A375 (cell line): ENCODE results near the gene ADGRG1. TPM values are rescaled to one million over a fixed set of nuclear protein-coding genes. Genes with fewer than 3 reads are reported as not detected.

Experiments used
- total RNA-seq: library from RNA; depleted of rRNA; stranded (reverse); fragments of >200 nt; shearing (Covaris generic); gene quantifications from 2 replicates; pipeline ENCODE4 v1.2.3, GENCODE V29; 2014; rRNA removed

ADGRG1 gene
- 62.5 and 73.4 TPM in 2 replicates for total RNA-seq

DNA sequence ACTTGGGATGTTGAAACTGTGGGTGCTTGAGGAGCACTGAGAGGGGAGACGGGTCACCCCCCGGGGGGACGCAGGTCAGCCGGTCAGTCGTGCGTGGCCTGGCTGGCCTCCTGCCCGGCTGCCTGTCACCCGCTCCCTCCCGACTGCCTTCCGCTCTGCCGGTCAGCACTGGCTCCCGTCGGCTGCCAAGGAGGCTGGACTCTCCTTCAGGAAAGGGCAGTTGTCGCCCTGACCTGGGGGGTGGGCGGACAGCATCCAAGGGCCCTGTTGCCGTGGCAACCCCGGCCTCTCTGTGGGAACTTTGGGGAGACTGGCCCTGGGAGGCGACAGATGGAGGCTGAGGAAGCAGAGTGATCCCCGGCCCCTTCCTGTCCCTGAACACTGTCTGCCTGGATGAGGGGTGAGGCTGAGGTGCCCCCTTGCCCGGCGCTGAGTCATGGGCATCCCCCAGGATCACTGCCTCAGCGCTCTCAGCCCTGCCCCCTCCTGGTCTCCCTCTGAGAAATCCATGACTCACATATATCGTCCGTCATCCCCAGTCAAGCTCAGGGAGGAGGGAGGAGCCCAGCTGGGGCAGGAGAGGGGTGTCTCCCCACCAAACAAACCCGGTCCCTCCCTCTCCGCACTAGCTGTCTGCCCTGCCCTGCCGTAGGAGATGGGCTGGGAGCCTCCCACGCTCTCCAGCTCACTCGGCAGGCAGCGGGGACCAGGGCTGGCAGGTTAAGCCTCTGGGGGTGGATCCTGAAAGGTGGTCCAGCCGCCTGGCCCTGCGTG, at the start of gene ADGRG1:
Gene ADGRG1 (plus strand): TSS at position 623 of the 774 bp plus-strand sequence. CDS start 21,658 bp downstream, outside the sequence.

DNA sequence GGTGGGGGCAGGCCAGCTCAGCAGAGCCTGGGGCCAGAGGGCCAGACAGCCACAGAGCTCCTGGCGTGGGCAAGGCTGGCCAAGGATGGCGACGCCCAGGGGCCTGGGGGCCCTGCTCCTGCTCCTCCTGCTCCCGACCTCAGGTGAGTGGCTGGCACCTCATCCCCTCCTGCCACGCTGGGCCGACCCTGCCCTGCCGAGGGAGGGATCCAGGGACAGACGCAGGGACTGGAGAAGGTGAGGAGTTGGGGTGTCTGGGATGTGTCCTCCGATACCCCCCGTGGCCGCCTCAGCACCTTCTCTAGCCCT, 39.8 kb downstream of the ADGRG1 start, which contains the start of gene ADGRG3:
Gene ADGRG3 (plus strand): TSS at position 44 of the 309 bp plus-strand sequence. CDS start 42 bp downstream, at position 86.

DNA sequence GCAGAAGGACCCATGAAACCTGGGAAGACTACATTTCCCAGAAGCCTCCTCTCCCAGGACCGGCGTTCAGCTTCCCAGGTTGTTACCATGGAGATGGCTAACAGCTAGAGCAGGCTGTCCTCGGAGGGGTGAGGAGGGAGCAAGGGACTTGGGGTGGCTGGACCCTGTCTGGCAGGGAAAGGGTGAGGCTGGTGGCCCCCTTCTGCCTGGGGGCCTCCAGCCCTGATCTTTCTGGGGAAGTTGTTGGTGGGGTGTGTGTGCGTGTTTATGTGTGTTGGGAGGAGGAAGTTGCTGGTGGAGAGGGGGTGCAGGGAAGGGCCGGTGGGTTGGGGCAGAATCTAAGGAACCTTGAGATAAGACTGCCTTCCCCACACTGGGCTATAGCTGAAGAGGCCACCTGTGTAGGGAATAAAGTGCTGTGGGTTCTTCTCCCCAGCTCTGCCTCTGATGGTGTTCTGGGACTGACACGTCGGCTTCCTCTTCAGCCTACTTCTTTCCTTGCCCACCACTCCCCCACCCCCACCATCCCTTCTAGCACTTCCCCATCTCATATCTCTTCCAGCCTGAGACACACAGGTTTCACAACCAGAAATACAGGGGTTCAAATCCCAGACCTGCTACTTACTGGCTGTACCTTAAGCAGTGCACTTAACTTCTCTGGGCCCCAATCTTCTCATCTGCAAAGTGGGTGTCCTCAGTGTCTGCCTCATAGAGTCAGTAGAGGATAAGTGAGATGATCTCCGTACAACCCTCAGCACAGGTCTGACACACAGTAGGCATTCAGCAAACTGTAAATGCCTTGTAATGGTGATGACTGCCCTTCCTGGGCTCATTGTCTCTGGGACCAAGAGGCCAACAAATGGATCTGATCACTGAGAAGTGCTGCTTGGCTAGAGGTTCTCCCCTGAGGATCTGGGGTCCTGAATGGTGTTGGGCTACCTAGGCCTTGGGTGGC, 66.6 kb downstream of the ADGRG1 start, which contains the start of gene DRC7:
Gene DRC7 (plus strand): TSS at position 82 of the 955 bp plus-strand sequence. CDS start 3,144 bp downstream, outside the sequence.

Other genes with a start within 250 kb of the ADGRG1 start
- not detected in 2 replicates for gene CCL17, start 223.9 kb upstream of the ADGRG1 start, total RNA-seq
- gene CIAPIN1, start 181.2 kb upstream of the ADGRG1 start, total RNA-seq = 84.8 and 86.7 TPM in 2 replicates
- gene COQ9, start 181.2 kb upstream of the ADGRG1 start, total RNA-seq = 70.1 and 71.0 TPM in 2 replicates
- gene POLR2C, start 166.0 kb upstream of the ADGRG1 start, total RNA-seq = 167 and 186 TPM in 2 replicates
- 18.3 and 22.3 TPM in 2 replicates for gene DOK4, start 142.1 kb upstream of the ADGRG1 start, total RNA-seq
- gene CCDC102A, start 92.1 kb upstream of the ADGRG1 start, total RNA-seq = 19.8 and 20.1 TPM in 2 replicates
- gene ADGRG5, start 86.0 kb upstream of the ADGRG1 start, total RNA-seq = 0.15 and 0.61 TPM in 2 replicates
- gene ADGRG3, start 39.7 kb downstream of the ADGRG1 start, total RNA-seq = 0.19 and 0.27 TPM in 2 replicates
- 0.11 TPM in 1 of 2 replicates, not detected in the other for gene DRC7, start 66.2 kb downstream of the ADGRG1 start, total RNA-seq
- 56.9 and 57.9 TPM in 2 replicates for gene KATNB1, start 107.1 kb downstream of the ADGRG1 start, total RNA-seq
- 158 and 172 TPM in 2 replicates for gene KIFC3, start 173.9 kb downstream of the ADGRG1 start, total RNA-seq